Hindlimb muscle (tissue), 1 donor: Measurements from ENCODE around the gene MUC3A. TPM values are rescaled to one million over a fixed set of nuclear protein-coding genes. Genes with fewer than 3 reads are reported as not detected.
"Not testable (repeated sequence)": the region's sequence is repeated elsewhere in the genome, so short reads cannot be mapped to it uniquely, and the experiment has no call there.

Experiments used
- DNase-seq: peaks from one replicate; pipeline ENCODE4 v3.0.0-alpha.2; 2013
- polyA plus RNA-seq: library from polyadenylated mRNA; unstranded; fragments of 120-200 nt; gene quantifications from one replicate; pipeline ENCODE4 v1.2.1, GENCODE V29; 2013; ENCODE audit not compliant: insufficient read length

Gene MUC3A, protein sequence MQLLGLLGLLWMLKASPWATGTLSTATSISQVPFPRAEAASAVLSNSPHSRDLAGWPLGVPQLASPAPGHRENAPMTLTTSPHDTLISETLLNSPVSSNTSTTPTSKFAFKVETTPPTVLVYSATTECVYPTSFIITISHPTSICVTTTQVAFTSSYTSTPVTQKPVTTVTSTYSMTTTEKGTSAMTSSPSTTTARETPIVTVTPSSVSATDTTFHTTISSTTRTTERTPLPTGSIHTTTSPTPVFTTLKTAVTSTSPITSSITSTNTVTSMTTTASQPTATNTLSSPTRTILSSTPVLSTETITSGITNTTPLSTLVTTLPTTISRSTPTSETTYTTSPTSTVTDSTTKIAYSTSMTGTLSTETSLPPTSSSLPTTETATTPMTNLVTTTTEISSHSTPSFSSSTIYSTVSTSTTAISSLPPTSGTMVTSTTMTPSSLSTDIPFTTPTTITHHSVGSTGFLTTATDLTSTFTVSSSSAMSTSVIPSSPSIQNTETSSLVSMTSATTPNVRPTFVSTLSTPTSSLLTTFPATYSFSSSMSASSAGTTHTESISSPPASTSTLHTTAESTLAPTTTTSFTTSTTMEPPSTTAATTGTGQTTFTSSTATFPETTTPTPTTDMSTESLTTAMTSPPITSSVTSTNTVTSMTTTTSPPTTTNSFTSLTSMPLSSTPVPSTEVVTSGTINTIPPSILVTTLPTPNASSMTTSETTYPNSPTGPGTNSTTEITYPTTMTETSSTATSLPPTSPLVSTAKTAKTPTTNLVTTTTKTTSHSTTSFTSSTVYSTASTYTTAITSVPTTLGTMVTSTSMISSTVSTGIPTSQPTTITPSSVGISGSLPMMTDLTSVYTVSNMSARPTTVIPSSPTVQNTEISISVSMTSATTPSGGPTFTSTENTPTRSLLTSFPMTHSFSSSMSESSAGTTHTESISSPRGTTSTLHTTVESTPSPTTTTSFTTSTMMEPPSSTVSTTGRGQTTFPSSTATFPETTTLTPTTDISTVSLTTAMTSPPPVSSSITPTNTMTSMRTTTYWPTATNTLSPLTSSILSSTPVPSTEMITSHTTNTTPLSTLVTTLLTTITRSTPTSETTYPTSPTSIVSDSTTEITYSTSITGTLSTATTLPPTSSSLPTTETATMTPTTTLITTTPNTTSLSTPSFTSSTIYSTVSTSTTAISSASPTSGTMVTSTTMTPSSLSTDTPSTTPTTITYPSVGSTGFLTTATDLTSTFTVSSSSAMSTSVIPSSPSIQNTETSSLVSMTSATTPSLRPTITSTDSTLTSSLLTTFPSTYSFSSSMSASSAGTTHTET (N-terminal part only)
- 0.10 TPM for polyA plus RNA-seq

DNA sequence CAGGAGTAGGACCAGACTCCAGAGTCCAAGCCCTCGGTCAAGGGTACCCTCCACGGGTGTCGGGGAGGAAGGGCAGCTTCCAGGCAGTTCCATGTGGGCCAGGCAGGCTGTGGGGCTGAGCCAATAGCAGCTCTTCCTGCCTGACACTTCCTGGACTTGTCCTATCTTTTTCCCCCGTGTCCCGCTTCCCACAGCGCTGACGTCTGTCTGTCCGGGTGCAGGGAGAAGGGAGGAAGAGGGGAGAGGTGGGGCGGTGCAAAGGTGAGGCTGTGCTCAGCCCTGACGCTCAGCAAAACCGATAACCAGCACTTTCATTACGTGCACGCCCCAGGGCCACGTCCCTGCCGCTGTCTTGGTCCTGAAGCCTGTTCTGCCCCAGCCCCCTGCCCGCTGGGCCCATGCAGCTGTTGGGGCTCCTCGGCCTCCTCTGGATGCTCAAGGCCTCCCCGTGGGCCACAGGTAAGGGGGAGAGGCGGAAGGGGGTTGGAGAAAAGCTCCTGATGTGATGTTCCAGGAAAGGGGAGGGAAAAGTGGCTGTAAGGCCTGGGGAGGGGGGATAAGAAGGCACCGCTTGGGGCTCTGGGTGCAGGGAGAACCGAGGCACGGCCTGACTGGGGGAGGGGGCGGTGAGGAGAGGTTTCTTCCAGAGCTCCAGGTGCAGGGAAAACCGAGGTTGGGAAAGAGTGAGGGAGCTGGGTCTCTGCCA is at the start of gene MUC3A:
Gene MUC3A (plus strand): TSS at position 308 of the 706 bp plus-strand sequence. CDS start 91 bp downstream, at position 399.
- DNase-seq, result no peak

DNA sequence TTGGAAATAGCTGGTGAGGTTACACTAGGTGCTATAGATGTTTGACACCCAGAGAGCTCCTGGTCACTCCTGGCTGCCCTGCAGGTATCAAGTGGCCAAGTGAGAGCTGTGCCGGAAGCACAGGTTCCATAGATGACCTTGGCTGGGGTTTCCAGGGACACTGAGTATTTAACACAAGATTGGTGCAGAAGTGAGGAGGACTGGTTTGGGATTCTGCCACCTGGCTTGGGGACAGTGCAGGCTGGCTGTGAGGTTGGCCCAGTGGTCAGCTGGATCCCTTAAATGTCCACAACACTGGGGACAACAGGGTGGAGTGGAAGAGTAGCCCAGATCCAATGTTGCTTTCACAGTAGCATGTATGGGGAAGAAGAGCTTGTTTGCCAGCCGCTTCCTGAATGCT is 48.4 kb upstream of the MUC3A start:
- no peak for DNase-seq

DNA sequence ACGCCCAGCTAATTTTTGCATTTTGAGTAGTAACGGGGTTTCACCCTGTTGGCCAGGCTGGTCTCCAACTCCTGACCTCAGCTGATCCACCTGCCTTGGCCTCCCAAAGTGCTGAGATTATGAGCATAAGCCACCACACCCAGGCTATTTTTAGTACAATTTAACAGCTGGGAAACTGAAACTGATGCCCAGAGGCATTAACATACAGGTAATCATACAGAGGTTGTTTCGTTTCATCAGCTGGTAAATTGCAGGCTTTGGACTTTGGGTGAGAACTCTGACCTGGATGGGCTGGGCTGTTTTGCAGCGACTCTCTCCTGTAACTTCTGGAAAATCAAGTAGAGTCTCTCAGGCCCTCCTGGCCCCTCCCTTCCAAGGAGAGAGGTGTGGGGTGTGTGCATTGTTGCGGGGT is 47.4 kb upstream of the MUC3A start:
- no peak for DNase-seq

DNA sequence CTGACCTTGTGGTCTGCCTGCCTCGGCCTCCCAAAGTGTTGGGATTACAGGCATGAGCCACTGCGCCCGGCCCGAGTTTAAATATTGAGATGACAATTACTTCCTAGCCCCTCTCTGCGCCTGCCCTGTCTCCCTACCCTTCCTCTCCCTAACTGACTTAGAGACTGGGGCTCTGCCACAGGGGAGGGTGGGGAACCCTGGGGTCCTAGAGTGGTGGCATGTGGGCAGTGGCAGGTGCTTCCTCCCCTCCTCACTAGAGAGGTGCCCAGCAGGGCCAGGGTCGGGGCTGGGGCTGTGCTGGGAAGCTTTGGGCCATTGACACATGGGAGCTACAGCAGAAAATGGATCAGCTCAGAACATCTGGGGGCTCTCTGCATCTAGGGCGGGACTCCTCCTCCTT is 46.7 kb upstream of the MUC3A start:
- DNase-seq, result no peak

DNA sequence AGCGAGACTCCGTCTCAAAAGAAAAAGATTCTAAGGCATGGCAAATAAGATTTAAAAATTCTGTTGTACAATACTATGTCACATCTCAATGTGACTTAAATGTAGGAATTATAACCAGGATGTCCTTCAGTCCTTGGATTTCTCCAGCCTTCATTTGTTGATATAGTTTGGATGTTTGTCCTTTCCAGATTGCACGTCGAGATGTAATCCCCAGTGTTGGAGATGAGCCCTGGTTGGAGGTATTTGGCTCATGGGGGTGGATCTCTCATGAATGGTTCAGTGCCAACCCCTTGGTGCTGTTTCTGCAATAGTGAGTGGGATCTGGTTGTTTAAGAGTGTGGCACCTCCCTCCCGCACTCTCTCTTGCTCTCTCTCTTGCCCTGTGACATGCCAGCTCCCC is 40.8 kb upstream of the MUC3A start:
- DNase-seq, result no peak

- DNase-seq, result not testable (repeated sequence)
Measured at GRCh38 chr7:100910443-100910842, 38.9 kb upstream of the MUC3A start.

- DNase-seq, result no peak
Measured at GRCh38 chr7:100911484-100911883, 37.9 kb upstream of the MUC3A start.

DNA sequence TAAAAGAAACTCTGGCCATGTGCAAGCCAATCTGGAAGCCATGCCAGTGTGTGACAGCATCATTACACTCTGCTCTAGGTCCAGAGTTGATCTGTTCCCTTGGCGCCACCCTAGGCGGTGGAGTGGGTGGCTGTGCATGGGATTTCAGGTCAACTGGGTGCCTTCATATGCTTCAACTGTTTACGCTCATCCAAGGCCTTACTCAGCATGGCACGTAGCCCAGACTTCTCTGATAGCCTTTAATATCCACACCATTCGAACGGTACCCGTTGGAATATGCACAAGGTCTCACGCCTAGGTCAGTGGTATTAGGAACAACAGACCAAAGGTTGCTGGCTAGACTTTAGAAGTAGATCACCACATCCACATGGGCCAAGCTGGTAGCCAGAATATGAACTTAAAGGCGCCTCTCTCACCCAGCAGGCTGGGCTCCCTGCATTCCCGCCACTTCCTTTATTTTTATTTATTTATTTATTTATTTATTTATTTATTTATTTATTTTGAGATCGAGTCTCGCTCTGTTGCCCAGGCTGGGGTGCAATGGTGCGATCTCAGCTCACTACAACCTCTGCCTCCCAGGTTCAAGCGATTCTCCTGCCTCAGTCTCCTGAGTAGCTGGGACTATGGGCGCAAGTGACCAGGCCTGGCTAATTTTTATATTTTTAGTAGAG is 35.0 kb upstream of the MUC3A start:
- DNase-seq, result no peak

GRCh38 chr7:100914879-100915447 is 34.4 kb upstream of the MUC3A start:
- DNase-seq, result no peak

DNA sequence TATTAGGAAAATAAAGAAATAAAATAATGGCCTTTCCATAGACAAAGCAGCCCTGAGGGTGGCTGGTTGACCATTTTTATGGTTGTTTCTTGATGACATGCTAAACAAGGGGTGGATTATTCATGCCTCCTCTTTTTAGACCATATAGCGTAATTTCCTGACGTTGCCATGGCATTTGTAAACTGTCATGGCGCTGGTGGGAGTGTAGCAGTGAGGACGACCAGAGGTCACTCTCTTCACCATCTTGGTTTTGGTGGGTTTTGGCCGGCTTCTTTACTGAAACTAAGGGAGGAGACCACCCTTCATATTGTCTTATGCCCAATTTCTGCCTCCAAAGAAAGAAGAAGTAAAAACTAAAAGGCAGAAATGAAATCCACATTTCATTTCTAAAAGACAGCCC is 30.0 kb upstream of the MUC3A start:
- not testable (repeated sequence) for DNase-seq

DNA sequence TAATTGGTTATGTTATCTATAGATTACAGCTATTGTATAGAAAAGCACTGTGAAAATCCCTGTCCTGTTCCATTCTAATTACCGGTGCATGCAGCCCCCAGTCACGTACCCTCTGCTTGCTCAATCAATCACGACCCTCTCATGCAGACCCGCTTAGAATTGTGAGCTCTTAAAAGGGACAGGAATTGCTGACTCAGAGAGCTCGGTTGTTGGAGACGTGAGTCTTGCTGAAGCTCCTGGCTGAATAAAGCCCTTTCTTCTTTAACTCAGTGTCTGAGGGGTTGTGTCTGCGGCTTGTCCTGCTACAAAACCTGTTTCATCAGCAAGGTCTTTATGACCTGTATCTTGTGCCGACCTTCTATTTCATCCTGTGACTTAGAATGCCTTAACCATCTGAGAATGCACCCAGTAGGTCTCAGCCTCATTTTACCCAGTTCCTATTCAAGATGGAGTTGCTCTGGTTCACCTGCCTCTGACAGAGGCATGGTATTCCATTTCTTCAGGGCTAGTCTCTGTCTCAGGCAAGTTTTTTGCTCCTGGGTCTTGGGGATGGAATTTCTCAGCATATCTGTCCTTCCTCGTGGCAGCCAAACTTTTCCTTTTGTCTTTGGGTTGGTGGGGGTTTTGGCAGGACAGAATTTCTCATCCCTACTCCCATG is 29.4 kb upstream of the MUC3A start:
- DNase-seq, result not testable (repeated sequence)

- DNase-seq, result no peak
Measured at GRCh38 chr7:100921039-100921438, 28.3 kb upstream of the MUC3A start.

GRCh38 chr7:100923616-100924015 is 25.7 kb upstream of the MUC3A start:
- DNase-seq, result not testable (repeated sequence)

DNA sequence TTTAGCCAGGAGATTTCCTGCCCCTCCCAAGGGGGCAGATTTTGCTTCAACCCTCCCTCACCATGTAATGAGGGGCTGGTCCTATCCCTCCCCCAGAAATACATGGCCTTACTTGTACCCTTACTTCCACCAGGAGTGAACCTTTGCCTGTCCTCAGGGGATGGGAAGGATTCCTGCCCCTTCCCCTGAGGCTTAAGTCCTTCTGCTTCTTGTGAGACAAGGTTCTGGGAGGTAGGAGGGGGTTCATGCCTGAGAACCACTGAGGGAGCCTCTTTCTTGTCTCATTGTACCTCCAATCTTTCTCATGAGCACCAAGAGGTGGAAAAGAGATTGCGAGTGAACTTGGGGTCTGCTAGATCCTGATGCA is 19.5 kb upstream of the MUC3A start:
- no peak for DNase-seq

GRCh38 chr7:100933734-100934133 is 15.6 kb upstream of the MUC3A start:
- DNase-seq, result no peak

- not testable (repeated sequence) for DNase-seq
Measured at GRCh38 chr7:100935381-100935780, 14.0 kb upstream of the MUC3A start.

DNA sequence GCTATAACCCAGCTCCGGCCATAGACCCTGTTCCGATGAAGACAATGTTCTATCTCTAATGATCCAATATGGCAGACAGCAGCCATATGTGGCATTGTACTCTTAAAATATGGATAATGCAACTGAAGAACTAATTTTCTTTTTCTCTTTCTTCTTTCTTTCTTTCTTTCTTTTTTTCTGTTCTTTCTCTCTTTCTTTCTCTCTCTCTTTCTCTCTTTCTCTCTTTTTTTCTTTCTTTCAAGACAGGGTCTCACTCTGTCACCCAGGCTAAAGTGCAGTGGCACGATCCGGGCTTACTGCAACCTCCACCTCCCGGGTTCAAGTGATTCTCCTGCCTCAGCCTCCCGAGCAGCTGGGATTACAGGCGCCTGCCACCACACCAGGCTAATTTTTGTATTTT is 13.2 kb upstream of the MUC3A start:
- not testable (repeated sequence) for DNase-seq

DNA sequence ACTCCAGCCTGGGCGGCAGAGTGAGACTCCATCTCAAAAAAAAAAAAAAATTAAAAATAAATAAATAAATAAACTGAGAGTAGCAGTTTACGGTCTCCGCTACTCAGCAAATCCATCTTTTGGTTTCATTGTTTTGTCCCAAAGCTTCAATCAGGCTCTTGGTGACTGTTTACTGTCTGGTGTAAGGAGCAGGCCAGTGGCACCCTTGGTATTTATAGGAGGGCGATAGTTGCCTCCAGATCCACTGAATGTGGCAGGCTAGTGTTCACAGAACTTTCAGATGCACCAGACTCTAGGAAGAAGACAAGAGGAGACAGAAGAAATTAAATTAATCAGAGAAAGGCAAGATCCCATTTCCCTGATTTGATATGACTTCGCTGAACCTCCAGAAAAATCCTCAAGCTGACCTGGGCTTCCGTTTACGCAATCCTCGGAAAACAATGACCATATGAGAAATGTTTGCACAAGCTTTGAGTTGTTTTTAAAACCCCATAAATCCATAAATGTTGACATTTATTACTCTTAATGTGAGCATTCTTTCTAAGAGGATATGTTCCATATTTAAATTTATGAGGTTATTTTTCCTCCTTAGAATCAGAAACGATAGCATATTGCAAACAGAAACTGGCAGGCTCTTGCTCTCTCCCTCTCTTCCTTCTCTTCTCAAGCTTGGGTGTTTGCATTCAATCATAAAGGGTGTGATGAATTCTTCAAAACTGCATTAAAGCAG is 7.1 kb upstream of the MUC3A start:
- no peak for DNase-seq

- DNase-seq, result no peak
Measured at GRCh38 chr7:100943693-100944092, 5.6 kb upstream of the MUC3A start.

DNA sequence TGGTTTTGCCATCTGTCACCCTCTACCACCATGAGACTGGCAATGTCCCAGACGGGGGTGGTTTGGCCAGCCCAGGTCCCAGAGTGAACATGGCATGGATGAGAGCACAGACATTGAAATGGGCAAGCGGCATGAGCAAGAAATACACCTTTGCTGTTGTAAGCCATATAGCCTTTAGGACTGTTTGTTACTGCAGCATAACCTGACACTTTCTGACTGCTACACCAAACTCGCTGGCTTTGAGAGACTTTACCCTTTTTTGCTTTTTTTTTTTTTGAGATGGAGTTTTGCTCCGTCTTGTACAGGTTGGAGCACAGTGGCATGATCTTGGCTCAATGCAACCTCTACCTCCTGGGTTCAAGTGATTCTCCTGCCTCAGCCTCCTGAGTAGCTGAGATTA is 5.2 kb upstream of the MUC3A start:
- no peak for DNase-seq
